ENCODE measurements around the gene DIDO1. TPM values are rescaled to one million over a fixed set of nuclear protein-coding genes. Genes with fewer than 3 reads are reported as not detected.

The DIDO1 gene
- total RNA-seq, 1 experiment from 2014 or later, result 120 TPM

GRCh38 chr20:62955519-62956386 is 29.4 kb upstream of the DIDO1 start:
- peaks cover 16% of the 10 kb centered on the region for H3K36me3 ChIP-seq (ENCODE audit: control insufficient read depth, insufficient read depth, low read length)
- TF ChIP-seq, protein P1, sequence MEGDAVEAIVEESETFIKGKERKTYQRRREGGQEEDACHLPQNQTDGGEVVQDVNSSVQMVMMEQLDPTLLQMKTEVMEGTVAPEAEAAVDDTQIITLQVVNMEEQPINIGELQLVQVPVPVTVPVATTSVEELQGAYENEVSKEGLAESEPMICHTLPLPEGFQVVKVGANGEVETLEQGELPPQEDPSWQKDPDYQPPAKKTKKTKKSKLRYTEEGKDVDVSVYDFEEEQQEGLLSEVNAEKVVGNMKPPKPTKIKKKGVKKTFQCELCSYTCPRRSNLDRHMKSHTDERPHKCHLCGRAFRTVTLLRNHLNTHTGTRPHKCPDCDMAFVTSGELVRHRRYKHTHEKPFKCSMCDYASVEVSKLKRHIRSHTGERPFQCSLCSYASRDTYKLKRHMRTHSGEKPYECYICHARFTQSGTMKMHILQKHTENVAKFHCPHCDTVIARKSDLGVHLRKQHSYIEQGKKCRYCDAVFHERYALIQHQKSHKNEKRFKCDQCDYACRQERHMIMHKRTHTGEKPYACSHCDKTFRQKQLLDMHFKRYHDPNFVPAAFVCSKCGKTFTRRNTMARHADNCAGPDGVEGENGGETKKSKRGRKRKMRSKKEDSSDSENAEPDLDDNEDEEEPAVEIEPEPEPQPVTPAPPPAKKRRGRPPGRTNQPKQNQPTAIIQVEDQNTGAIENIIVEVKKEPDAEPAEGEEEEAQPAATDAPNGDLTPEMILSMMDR (IDR thresholded peaks at IDR 0.05; ENCODE audit: insufficient read depth in 1 of 2, low read depth in 1 of 2, low read length in 1 of 2, severe bottlenecking in 1 of 2, unreplicated experiment in 1 of 2), result no peak
- POLR2A ChIA-PET, result interaction anchor here (0.6 to 1.5 kb wide), 4 partner anchors 18 to 94 kb away, joined by 4 to 10 read pairs (median 6); partner anchors contain the start of genes GID8 and TCFL5
- CTCF ChIA-PET, result interaction anchor here (0.5 to 2.8 kb wide), 13 partner anchors 12 to 267 kb away, joined by 3 to 12 read pairs (median 4); no protein-coding TSS in a partner anchor
- TSS peak; percentile 20 for BruUV-seq (replicated peaks)
- no peaks in the 10 kb centered on the region for H3K9me3 ChIP-seq
- H3K36me3 Mint-ChIP-seq (ENCODE audit: insufficient read depth, unreplicated experiment), result peaks cover 74% of the 10 kb centered on the region
- no peaks in the 10 kb centered on the region for H3K27me3 ChIP-seq (replicated peaks; ENCODE audit: control insufficient read depth, insufficient read depth, low read length)
- intact Hi-C loops (cut with micrococcal nuclease; ENCODE audit: unreplicated experiment), result loop anchor here (2.0 kb wide), 1 partner anchor 59 kb away; no protein-coding TSS in a partner anchor
- DNase-seq, result peak; percentile 85 to 87
- H3K4me1 Mint-ChIP-seq (ENCODE audit: low read depth, unreplicated experiment), result peaks cover 35% of the 10 kb centered on the region
- H3K27me3 Mint-ChIP-seq (ENCODE audit: insufficient read depth, unreplicated experiment), result no peaks in the 10 kb centered on the region
- H3K4me3 ChIP-seq (ENCODE audit: low read depth, low read length), result no peak overlapping the region
- H3K9me3 Mint-ChIP-seq (ENCODE audit: unreplicated experiment), result no peaks in the 10 kb centered on the region
- peak overlapping the region; percentile 93 for H3K27ac Mint-ChIP-seq (ENCODE audit: unreplicated experiment)
- H3K4me3 Mint-ChIP-seq (ENCODE audit: unreplicated experiment), result peak overlapping the region; percentile 85
- peaks cover 45% of the 10 kb centered on the region for H3K4me1 ChIP-seq

DNA sequence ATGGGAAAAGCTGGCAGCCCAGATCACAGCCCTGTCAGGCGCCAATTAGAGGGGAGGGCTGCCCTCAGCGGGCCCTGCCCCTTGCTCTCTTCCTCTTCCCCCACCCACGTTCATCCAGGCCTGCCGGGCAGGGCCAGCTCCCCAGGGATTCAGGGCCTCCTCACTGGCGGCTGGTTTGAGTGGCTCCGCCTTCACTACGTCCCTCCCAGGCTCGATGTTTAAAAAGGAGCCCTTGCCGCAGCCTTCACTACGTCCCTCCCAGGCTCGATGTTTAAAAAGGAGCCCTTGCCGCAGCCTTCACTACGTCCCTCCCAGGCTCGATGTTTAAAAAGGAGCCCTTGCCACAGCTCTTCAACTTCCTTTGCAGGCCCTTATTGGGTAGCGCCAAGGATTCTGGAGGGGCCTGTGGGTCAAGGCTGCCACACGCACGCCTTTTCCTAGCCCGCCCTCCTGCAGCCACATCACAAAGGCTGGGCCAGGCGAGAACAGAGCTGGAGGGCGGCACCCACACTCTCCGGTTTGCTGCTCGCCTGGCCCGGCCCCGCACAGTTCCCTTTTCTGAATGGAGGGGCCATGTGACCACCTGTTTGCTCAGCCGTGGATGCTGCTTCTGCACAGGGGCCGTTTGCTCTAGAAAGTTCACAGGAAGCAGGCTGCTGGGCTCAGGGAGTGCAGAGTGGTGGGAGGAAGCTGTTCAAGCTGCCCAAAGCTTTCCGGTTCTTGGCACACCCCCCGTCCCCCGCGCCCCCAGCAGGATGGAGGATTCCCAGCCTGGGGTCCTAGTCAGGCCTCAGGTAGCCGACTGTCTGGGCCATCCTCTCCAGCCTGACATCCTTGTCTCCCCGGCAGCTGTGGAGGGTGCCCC is 27.8 kb upstream of the DIDO1 start:
- Mint-ChIP-seq H3K27ac (ENCODE audit: unreplicated experiment) (peak overlapping the region; percentile 93), H3K4me1 (ENCODE audit: low read depth, unreplicated experiment) (peaks cover 35% of the 10 kb centered on the region), H3K4me3 (ENCODE audit: unreplicated experiment) (peak overlapping the region; percentile 85), H3K9me3 (ENCODE audit: unreplicated experiment) (peaks cover 2% of the 10 kb centered on the region), H3K27me3 (ENCODE audit: insufficient read depth, unreplicated experiment) (no peaks in the 10 kb centered on the region), H3K36me3 (ENCODE audit: insufficient read depth, unreplicated experiment) (peaks cover 80% of the 10 kb centered on the region)
- H3K4me3 ChIP-seq (ENCODE audit: low read depth, low read length), result peak overlapping the region; percentile 60
- DNase-seq, result no peak
- H3K9me3 ChIP-seq, result no peaks in the 10 kb centered on the region
- peaks cover 13% of the 10 kb centered on the region for H3K36me3 ChIP-seq (ENCODE audit: control insufficient read depth, insufficient read depth, low read length)
- no TSS peak for BruUV-seq (replicated peaks)
- POLR2A ChIA-PET, result interaction anchor here (0.6 to 2.5 kb wide), 4 partner anchors 16 to 586 kb away, joined by 3 to 26 read pairs (median 6); partner anchors contain the start of genes GID8 and TCFL5
- TF ChIP-seq, protein P1 (IDR thresholded peaks at IDR 0.05; ENCODE audit: insufficient read depth in 1 of 2, low read depth in 1 of 2, low read length in 1 of 2, severe bottlenecking in 1 of 2, unreplicated experiment in 1 of 2), result no peak
- intact Hi-C loops (cut with micrococcal nuclease; ENCODE audit: unreplicated experiment), result loop anchor here (2.0 kb wide), 2 partner anchors 19 to 61 kb away; no protein-coding TSS in a partner anchor
- peaks cover 45% of the 10 kb centered on the region for H3K4me1 ChIP-seq
- no peaks in the 10 kb centered on the region for H3K27me3 ChIP-seq (replicated peaks; ENCODE audit: control insufficient read depth, insufficient read depth, low read length)
- CTCF ChIA-PET, result interaction anchor here (0.6 to 3.1 kb wide), 7 partner anchors 10 to 226 kb away, joined by 3 to 15 read pairs (median 3); no protein-coding TSS in a partner anchor

Measured in Caco-2 (cell line).